Right lung (tissue), 10 donors: Measurements from ENCODE around the gene MYLK2. TPM values are rescaled to one million over a fixed set of nuclear protein-coding genes. Genes with fewer than 3 reads are reported as not detected.
"Not testable (repeated sequence)": the region's sequence is repeated elsewhere in the genome, so short reads cannot be mapped to it uniquely, and the experiment has no call there.

Source experiments
- DNase-seq, 2 donors: peaks; one replicate each; pipeline ENCODE4 v3.0.0-alpha.2; 2013
- long read RNA-seq, 8 donors: transcript quantifications; one replicate each; lab custom pipeline, GENCODE V29; 2026
- polyA plus RNA-seq, 5 donors: library from polyadenylated mRNA; unstranded; fragments of 120-200 nt; gene quantifications; one replicate each; pipeline versions ENCODE4 v1.2.1 to v1.2.3, GENCODE V29; 2013; ENCODE audit warnings: inconsistent platforms in 1 of 5, low replicate concordance in 1 of 5; ENCODE audit not compliant: insufficient read length in 5 of 5, insufficient read depth in 1 of 5

MYLK2 gene
- polyA plus RNA-seq = 1 to 10 TPM in 3 of 5 donors, under 1 TPM in 2; 0.63 to 3.3 (median 1.1) TPM
- long read RNA-seq, donor 1 = 0 reads
- long read RNA-seq, donor 2 = 0 reads
- long read RNA-seq, donor 3 = 0 reads
- long read RNA-seq, donor 4 = 0 reads
- long read RNA-seq, donor 5 = 0 reads
- long read RNA-seq, donor 6 = 0 reads
- long read RNA-seq, donor 7 = 0 reads
- long read RNA-seq, donor 8 = 0 reads

- no peak for DNase-seq
Observed at GRCh38 chr20:31819083-31819784, at the start of gene MYLK2. MYLK2 (plus strand) TSS chr20:31819356; CDS start chr20:31819581, 225 bp downstream.

GRCh38 chr20:31769681-31770080, 49.5 kb upstream of the MYLK2 start:
- no peak for DNase-seq

- DNase-seq = no peak
Observed at GRCh38 chr20:31770243-31770642, 48.9 kb upstream of the MYLK2 start.

GRCh38 chr20:31774408-31774807, 44.7 kb upstream of the MYLK2 start:
- no peak for DNase-seq

- DNase-seq = no peak
Observed at GRCh38 chr20:31780839-31781238, 38.3 kb upstream of the MYLK2 start.

- DNase-seq = no peak
Observed at GRCh38 chr20:31781945-31782344, 37.2 kb upstream of the MYLK2 start.

- no peak for DNase-seq
Observed at GRCh38 chr20:31784354-31785044, 34.7 kb upstream of the MYLK2 start.

- no peak for DNase-seq
Observed at GRCh38 chr20:31785089-31785488, 34.1 kb upstream of the MYLK2 start.

GRCh38 chr20:31788578-31788977, 30.6 kb upstream of the MYLK2 start:
- DNase-seq = no peak

GRCh38 chr20:31790401-31790800, 28.8 kb upstream of the MYLK2 start:
- DNase-seq = no peak

GRCh38 chr20:31797364-31797763, 21.8 kb upstream of the MYLK2 start:
- DNase-seq = no peak

GRCh38 chr20:31801508-31801907, 17.6 kb upstream of the MYLK2 start:
- no peak for DNase-seq

- DNase-seq = no peak
Observed at GRCh38 chr20:31803552-31804291, 15.4 kb upstream of the MYLK2 start.

GRCh38 chr20:31806564-31807355, 12.4 kb upstream of the MYLK2 start:
- DNase-seq = no peak

- no peak for DNase-seq
Observed at GRCh38 chr20:31808481-31808880, 10.7 kb upstream of the MYLK2 start.

- DNase-seq = no peak
Observed at GRCh38 chr20:31809661-31810060, 9.5 kb upstream of the MYLK2 start.

GRCh38 chr20:31811198-31811597, 8.0 kb upstream of the MYLK2 start:
- no peak for DNase-seq

GRCh38 chr20:31811796-31812728, 7.1 kb upstream of the MYLK2 start:
- no peak for DNase-seq

- DNase-seq = no peak
Observed at GRCh38 chr20:31813611-31814010, 5.5 kb upstream of the MYLK2 start.

GRCh38 chr20:31814142-31814541, 5.0 kb upstream of the MYLK2 start:
- DNase-seq = not testable (repeated sequence)
